NCI-H1694 (cell line): Measurements from ENCODE around the gene TENT5A.
"Not testable (repeated sequence)": the region's sequence is repeated elsewhere in the genome, so short reads cannot be mapped to it uniquely, and the experiment has no call there.

Experiments used
- DNase-seq: peaks from one replicate; lab custom pipeline; 2025; lab: John Stamatoyannopoulos, UW

Gene TENT5A

GRCh38 chr6:81752084-81752920, at the start of gene TENT5A:
TSS of gene TENT5A (minus strand) at chr6:81752681. CDS start at chr6:81752141, 540 bp downstream.
- DNase-seq, result peak; percentile 15

- DNase-seq, result no peak
Measured at GRCh38 chr6:81801489-81801888, 49.0 kb upstream of the TENT5A start.

- DNase-seq, result no peak
Measured at GRCh38 chr6:81800666-81801065, 48.2 kb upstream of the TENT5A start.

- DNase-seq, result no peak
Measured at GRCh38 chr6:81799323-81799722, 46.8 kb upstream of the TENT5A start.

GRCh38 chr6:81797591-81797990, 45.1 kb upstream of the TENT5A start:
- DNase-seq, result no peak

GRCh38 chr6:81795890-81796289, 43.4 kb upstream of the TENT5A start:
- DNase-seq, result no peak

- no peak for DNase-seq
Measured at GRCh38 chr6:81793821-81794475, 41.5 kb upstream of the TENT5A start.

- no peak for DNase-seq
Measured at GRCh38 chr6:81792826-81793225, 40.3 kb upstream of the TENT5A start.

GRCh38 chr6:81791756-81792155, 39.3 kb upstream of the TENT5A start:
- no peak for DNase-seq

- DNase-seq, result no peak
Measured at GRCh38 chr6:81790034-81790433, 37.6 kb upstream of the TENT5A start.

- no peak for DNase-seq
Measured at GRCh38 chr6:81789291-81789690, 36.8 kb upstream of the TENT5A start.

GRCh38 chr6:81788748-81789147, 36.3 kb upstream of the TENT5A start:
- no peak for DNase-seq

GRCh38 chr6:81787313-81788068, 35.0 kb upstream of the TENT5A start:
- DNase-seq, result no peak

- no peak for DNase-seq
Measured at GRCh38 chr6:81786150-81786549, 33.7 kb upstream of the TENT5A start.

- DNase-seq, result no peak
Measured at GRCh38 chr6:81785377-81785776, 32.9 kb upstream of the TENT5A start.

GRCh38 chr6:81783893-81784292, 31.4 kb upstream of the TENT5A start:
- DNase-seq, result no peak

- DNase-seq, result no peak
Measured at GRCh38 chr6:81781624-81782023, 29.1 kb upstream of the TENT5A start.

GRCh38 chr6:81777586-81778268, 25.2 kb upstream of the TENT5A start:
- DNase-seq, result no peak

- not testable (repeated sequence) for DNase-seq
Measured at GRCh38 chr6:81776219-81776618, 23.7 kb upstream of the TENT5A start.

- no peak for DNase-seq
Measured at GRCh38 chr6:81774542-81774941, 22.1 kb upstream of the TENT5A start.

- no peak for DNase-seq
Measured at GRCh38 chr6:81773887-81774286, 21.4 kb upstream of the TENT5A start.

- no peak for DNase-seq
Measured at GRCh38 chr6:81772741-81773140, 20.3 kb upstream of the TENT5A start.
